HEK293 (cell line): Measurements from ENCODE around the gene KRT7.

ENCODE experiments used
- CTCF ChIP-seq: fragments of 450-650 bp; formaldehyde crosslinking; IDR thresholded peaks from 2 replicates; pipeline ENCODE4 v1.5.1; 2016; ENCODE audit warnings: missing biosample characterization, missing genetic modification characterization
- ZBTB1 ChIP-seq: fragments of 450-650 bp; formaldehyde crosslinking; IDR thresholded peaks from 2 replicates; pipeline ENCODE4 v1.5.1; 2016; ENCODE audit warnings: missing biosample characterization, missing genetic modification characterization
- ZBTB6 ChIP-seq: fragments of 450-650 bp; formaldehyde crosslinking; IDR thresholded peaks from 2 replicates; pipeline ENCODE4 v1.5.1; 2017; ENCODE audit warnings: missing biosample characterization, missing genetic modification characterization
- ZNF133 ChIP-seq: fragments of 450-650 bp; formaldehyde crosslinking; IDR thresholded peaks from 2 replicates; pipeline ENCODE4 v1.5.1; 2016; ENCODE audit warnings: missing biosample characterization, missing genetic modification characterization
- ZNF146 ChIP-seq: fragments of 450-650 bp; formaldehyde crosslinking; IDR thresholded peaks from 2 replicates; pipeline ENCODE4 v1.5.1; 2016; ENCODE audit warnings: missing biosample characterization, missing genetic modification characterization
- ZNF169 ChIP-seq: fragments of 450-650 bp; formaldehyde crosslinking; IDR thresholded peaks from 2 replicates; pipeline ENCODE4 v1.5.1; 2016; ENCODE audit warnings: missing biosample characterization, missing genetic modification characterization
- ZNF362 ChIP-seq: fragments of 450-650 bp; formaldehyde crosslinking; IDR thresholded peaks from 2 replicates; pipeline ENCODE4 v1.5.1; 2016; ENCODE audit warnings: missing biosample characterization, missing genetic modification characterization
- ZNF426 ChIP-seq: fragments of 450-650 bp; formaldehyde crosslinking; IDR thresholded peaks from 2 replicates; pipeline ENCODE4 v1.5.1; 2017; ENCODE audit warnings: missing biosample characterization, missing genetic modification characterization, mild to moderate bottlenecking, inconsistent platforms, moderate library complexity
- ZNF843 ChIP-seq: fragments of 450-650 bp; formaldehyde crosslinking; IDR thresholded peaks from 2 replicates; pipeline ENCODE4 v1.5.1; 2016; ENCODE audit warnings: missing biosample characterization, missing genetic modification characterization
- ZSCAN30 ChIP-seq: fragments of 450-650 bp; IDR thresholded peaks from 2 replicates; pipeline ENCODE4 v1.5.1; 2018; ENCODE audit warnings: missing biosample characterization, mild to moderate bottlenecking, missing genetic modification characterization, moderate library complexity

- TF ChIP-seq ZBTB1 = no peak
- TF ChIP-seq ZSCAN30 (tag by site-specific recombination) = no peak
- TF ChIP-seq ZNF133 (tag by site-specific recombination) = no peak
- TF ChIP-seq CTCF (tag by site-specific recombination) = no peak
- TF ChIP-seq ZNF146 (tag by site-specific recombination) = no peak
- TF ChIP-seq ZNF426 (tag by site-specific recombination) = no peak
- no peak for TF ChIP-seq ZBTB6 (tag by site-specific recombination)
- no peak for TF ChIP-seq ZNF362
- TF ChIP-seq ZNF169 (tag by site-specific recombination) = no peak
- TF ChIP-seq ZNF843 = no peak
These were observed 33.6 kb upstream of the KRT7 start for GRCh38 chr12:52199294-52199919.
